Jurkat, Clone E6-1 (cell line): ENCODE measurements around the gene C6orf132.

Experiments
- DNase-seq: peaks from one replicate; pipeline ENCODE4 v3.0.0-alpha.2; 2011; ENCODE audit warnings: low read depth, low spot score
- H3K4me3 ChIP-seq: 2 replicates; pipeline ENCODE4 v1.5.1; 2011; ENCODE audit warnings: mild to moderate bottlenecking, low read length, control low read depth, moderate library complexity

The C6orf132 gene

GRCh38 chr6:42051268-42051653 is 91.2 kb downstream of the C6orf132 start:
- DNase-seq = no peak
- peak overlapping the region; percentile 78 for H3K4me3 ChIP-seq
